Neural progenitor cell (in vitro differentiated cells): Measurements from ENCODE around the gene URI1.

Source experiments
- CTCF ChIP-seq: fragments of 200-600 bp; sonication (generic); IDR thresholded peaks from 2 replicates; pipeline ENCODE4 v1.5.1; 2017; ENCODE audit warnings: antibody characterized with exemption, mild to moderate bottlenecking
- EZH2 ChIP-seq: fragments of 200-600 bp; sonication (generic); IDR thresholded peaks from 2 replicates; pipeline ENCODE4 v1.6.1; 2017; ENCODE audit warnings: antibody characterized with exemption, mild to moderate bottlenecking, moderate library complexity
- EZH2phosphoT487 ChIP-seq: fragments of 200-600 bp; sonication (generic); IDR thresholded peaks from 2 replicates; pipeline ENCODE4 v1.6.1; 2017; ENCODE audit warnings: antibody characterized with exemption

- TF ChIP-seq CTCF (no peak), EZH2 (no peak), EZH2phosphoT487 (no peak)
Observed at GRCh38 chr19:30053558-30053957, 111.5 kb downstream of the URI1 start.
